ENCODE results near the gene SCRT2. TPM values are rescaled to one million over a fixed set of nuclear protein-coding genes. Genes with fewer than 3 reads are reported as not detected.

SCRT2 gene
- total RNA-seq, 1 experiment from 2014 or later = not detected

GRCh38 chr20:668050-668449 lies 7.6 kb downstream of the SCRT2 start:
- BruUV-seq (replicated peaks) = no TSS peak
- Histone ChIP-seq H2AFZ (ENCODE audit: low read depth, low read length, poor library complexity, severe bottlenecking) (no peak overlapping the region), H3K27me3 (ENCODE audit: insufficient read depth, low read length) (0 out of 2 replicates have a peak, but pooled peaks cover 4% of the 10 kb centered on the region), H3K79me2 (ENCODE audit: insufficient read depth, low read length) (no peaks in the 10 kb centered on the region), H3K9ac (ENCODE audit: low read length) (no peak overlapping the region), H3K4me3 (replicated peaks in 1 of 2; ENCODE audit: low read depth in 1 of 2, low read length in 2 of 2) (no peak overlapping the region), H3K27ac (ENCODE audit: low read depth, low read length) (no peak overlapping the region), H3K4me1 (ENCODE audit: control insufficient read depth in 1 of 2, insufficient read depth in 2 of 2, low read length in 2 of 2) (peaks cover 9 to 10% of the 10 kb centered on the region in 2 experiments; a peak in 3 of 4 replicates), H3K36me3 (ENCODE audit: control insufficient read depth in 1 of 2, insufficient read depth in 2 of 2, low read length in 2 of 2) (no peaks in the 10 kb centered on the region), H3K9me3 (ENCODE audit: control insufficient read depth in 1 of 2, insufficient read depth in 1 of 2, low read depth in 1 of 2, low read length in 2 of 2) (no peaks in the 10 kb centered on the region), H3K4me2 (ENCODE audit: low read length) (no peak overlapping the region), H4K20me1 (ENCODE audit: insufficient read depth) (no peaks in the 10 kb centered on the region), H3K9me2 (ENCODE audit: insufficient read depth) (no peaks in the 10 kb centered on the region)
- ChIA-PET CTCF (interaction anchor here (1.0 to 1.8 kb wide), 9 partner anchors 10 to 101 kb away, joined by 3 to 15 read pairs (median 7); partner anchors contain the start of gene SLC52A3), POLR2A (no interaction called here), RAD21 (ENCODE audit: low non-redundant PET in 1 of 2, low total read pairs in 2 of 2, uncharacterized antibody in 2 of 2, unreplicated experiment in 2 of 2) (no interaction called here)
- no peak for ATAC-seq
- TF ChIP-seq POLR2A (IDR thresholded peaks at IDR 0.05; ENCODE audit: borderline replicate concordance, extremely low read depth, insufficient read depth, insufficient read length) (no peak), EGR1 (IDR thresholded peaks at IDR 0.05; ENCODE audit: low read depth) (no peak), YY1 (IDR thresholded peaks at IDR 0.05; ENCODE audit: extremely low read depth, insufficient replicate concordance, low read depth, low read length) (no peak), ZFX (IDR thresholded peaks at IDR 0.05) (no peak), SRF (IDR thresholded peaks at IDR 0.05; ENCODE audit: low read depth) (no peak), ELF1 (IDR thresholded peaks at IDR 0.05; ENCODE audit: borderline replicate concordance, low read depth) (no peak), EZH2 (IDR thresholded peaks at IDR 0.05) (no peak), SIN3A (IDR thresholded peaks at IDR 0.05; ENCODE audit: low read depth) (no peak), POLR2AphosphoS5 (IDR thresholded peaks at IDR 0.05; ENCODE audit: low read depth, low read length) (no peak), CTCF (IDR thresholded peaks at IDR 0.05 in 2 of 3, conservative IDR thresholded peaks at IDR 0.05 in 1 of 3; ENCODE audit: borderline replicate concordance in 1 of 3, insufficient read depth in 1 of 3, low read depth in 2 of 3, low read length in 2 of 3) (no peak), ATF3 (IDR thresholded peaks at IDR 0.05) (no peak), RAD21 (IDR thresholded peaks at IDR 0.05; ENCODE audit: low read depth) (no peak), CBX3 (IDR thresholded peaks at IDR 0.05; ENCODE audit: low read depth) (no peak)
- TF ChIP-seq, protein P1, sequence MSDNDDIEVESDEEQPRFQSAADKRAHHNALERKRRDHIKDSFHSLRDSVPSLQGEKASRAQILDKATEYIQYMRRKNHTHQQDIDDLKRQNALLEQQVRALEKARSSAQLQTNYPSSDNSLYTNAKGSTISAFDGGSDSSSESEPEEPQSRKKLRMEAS (IDR thresholded peaks at IDR 0.05) = no peak
- TF ChIP-seq, protein P2, sequence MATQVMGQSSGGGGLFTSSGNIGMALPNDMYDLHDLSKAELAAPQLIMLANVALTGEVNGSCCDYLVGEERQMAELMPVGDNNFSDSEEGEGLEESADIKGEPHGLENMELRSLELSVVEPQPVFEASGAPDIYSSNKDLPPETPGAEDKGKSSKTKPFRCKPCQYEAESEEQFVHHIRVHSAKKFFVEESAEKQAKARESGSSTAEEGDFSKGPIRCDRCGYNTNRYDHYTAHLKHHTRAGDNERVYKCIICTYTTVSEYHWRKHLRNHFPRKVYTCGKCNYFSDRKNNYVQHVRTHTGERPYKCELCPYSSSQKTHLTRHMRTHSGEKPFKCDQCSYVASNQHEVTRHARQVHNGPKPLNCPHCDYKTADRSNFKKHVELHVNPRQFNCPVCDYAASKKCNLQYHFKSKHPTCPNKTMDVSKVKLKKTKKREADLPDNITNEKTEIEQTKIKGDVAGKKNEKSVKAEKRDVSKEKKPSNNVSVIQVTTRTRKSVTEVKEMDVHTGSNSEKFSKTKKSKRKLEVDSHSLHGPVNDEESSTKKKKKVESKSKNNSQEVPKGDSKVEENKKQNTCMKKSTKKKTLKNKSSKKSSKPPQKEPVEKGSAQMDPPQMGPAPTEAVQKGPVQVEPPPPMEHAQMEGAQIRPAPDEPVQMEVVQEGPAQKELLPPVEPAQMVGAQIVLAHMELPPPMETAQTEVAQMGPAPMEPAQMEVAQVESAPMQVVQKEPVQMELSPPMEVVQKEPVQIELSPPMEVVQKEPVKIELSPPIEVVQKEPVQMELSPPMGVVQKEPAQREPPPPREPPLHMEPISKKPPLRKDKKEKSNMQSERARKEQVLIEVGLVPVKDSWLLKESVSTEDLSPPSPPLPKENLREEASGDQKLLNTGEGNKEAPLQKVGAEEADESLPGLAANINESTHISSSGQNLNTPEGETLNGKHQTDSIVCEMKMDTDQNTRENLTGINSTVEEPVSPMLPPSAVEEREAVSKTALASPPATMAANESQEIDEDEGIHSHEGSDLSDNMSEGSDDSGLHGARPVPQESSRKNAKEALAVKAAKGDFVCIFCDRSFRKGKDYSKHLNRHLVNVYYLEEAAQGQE (IDR thresholded peaks at IDR 0.05; ENCODE audit: low read depth) = no peak
- DNase-seq (ENCODE audit: low read depth, low spot score) = no peak
- intact Hi-C loops (cut with micrococcal nuclease) = loop anchor here (5.0 kb wide), 1 partner anchor 316 kb away; no protein-coding TSS in a partner anchor

Measured in HCT116 (cell line).